EH (cell line): ENCODE measurements around the gene TUBB4B.
A peak's percentile ranks its signal among the peaks of the same experiment; 100 is the strongest.

ENCODE experiments used
- DNase-seq: peaks from one replicate; pipeline ENCODE4 v3.0.0-alpha.2; 2015; ENCODE audit warnings: low read depth

The TUBB4B gene

GRCh38 chr9:137271696-137272076, 30.6 kb downstream of the TUBB4B start:
- DNase-seq, result no peak

- no peak for DNase-seq
These were observed 31.4 kb downstream of the TUBB4B start for GRCh38 chr9:137272241-137273094.

GRCh38 chr9:137273095-137273490, 32.0 kb downstream of the TUBB4B start:
- DNase-seq, result no peak

GRCh38 chr9:137273611-137274320, 32.7 kb downstream of the TUBB4B start:
- no peak for DNase-seq

- no peak for DNase-seq
These were observed 34.1 kb downstream of the TUBB4B start for GRCh38 chr9:137275203-137275587.

- DNase-seq, result no peak
These were observed 34.7 kb downstream of the TUBB4B start for GRCh38 chr9:137275588-137276472.

- DNase-seq, result peak; percentile 71
These were observed 35.6 kb downstream of the TUBB4B start for GRCh38 chr9:137276473-137277328.

GRCh38 chr9:137277329-137278041, 36.4 kb downstream of the TUBB4B start, which contains the start of gene TOR4A:
Gene TOR4A (plus strand): TSS chr9:137277726. CDS start chr9:137278690, 964 bp downstream.
- peak; percentile 91 for DNase-seq

- peak; percentile 44 for DNase-seq
These were observed 37.1 kb downstream of the TUBB4B start for GRCh38 chr9:137278061-137278701.

- DNase-seq, result no peak
These were observed 37.9 kb downstream of the TUBB4B start for GRCh38 chr9:137278721-137279711.

- no peak for DNase-seq
These were observed 38.8 kb downstream of the TUBB4B start for GRCh38 chr9:137279741-137280473.

GRCh38 chr9:137280474-137281344, 39.6 kb downstream of the TUBB4B start:
- DNase-seq, result no peak

GRCh38 chr9:137281345-137282116, 40.4 kb downstream of the TUBB4B start:
- no peak for DNase-seq

GRCh38 chr9:137286975-137287383, 45.9 kb downstream of the TUBB4B start:
- peak; percentile 67 for DNase-seq

GRCh38 chr9:137293094-137293481, 52.0 kb downstream of the TUBB4B start:
- no peak for DNase-seq
